Suprapubic skin (tissue), 4 donors: ENCODE measurements around the gene UNC5B. TPM values are rescaled to one million over a fixed set of nuclear protein-coding genes. Genes with fewer than 3 reads are reported as not detected.

Experiments
- DNase-seq, 2 donors: peaks; one replicate each; pipeline ENCODE4 v3.0.0-alpha.2; 2019; ENCODE audit warnings: low spot score in 2 of 2
- H3K27ac ChIP-seq: fragments of 200-600 bp; sonication (generic); one replicate; pipeline ENCODE4 v1.5.1; 2019
- H3K27me3 ChIP-seq: fragments of 200-600 bp; sonication (generic); one replicate; pipeline ENCODE4 v1.5.1; 2019
- H3K36me3 ChIP-seq: fragments of 200-600 bp; sonication (generic); one replicate; pipeline ENCODE4 v1.5.1; 2019
- H3K4me1 ChIP-seq: fragments of 200-600 bp; sonication (generic); one replicate; pipeline ENCODE4 v1.5.1; 2019
- H3K4me3 ChIP-seq: fragments of 200-600 bp; sonication (generic); one replicate; pipeline ENCODE4 v1.5.1; 2019; ENCODE audit warnings: mild to moderate bottlenecking
- H3K9me3 ChIP-seq: fragments of 200-600 bp; sonication (generic); one replicate; pipeline ENCODE4 v1.5.1; 2019
- EP300 ChIP-seq: sonication (generic); formaldehyde crosslinking; IDR thresholded peaks from one replicate; pipeline ENCODE4 v1.6.1; 2017; ENCODE audit warnings: antibody characterized with exemption
- POLR2A ChIP-seq, 2 donors: fragments of 450-650 bp; IDR thresholded peaks; one replicate each; pipeline ENCODE4 v1.6.1; 2017; ENCODE audit warnings: antibody characterized with exemption in 2 of 2, mild to moderate bottlenecking in 2 of 2, moderate library complexity in 2 of 2
- POLR2AphosphoS5 ChIP-seq, 3 donors: sonication (generic); formaldehyde crosslinking; IDR thresholded peaks; one replicate each; pipeline ENCODE4 v1.6.1; 2017; ENCODE audit warnings: antibody characterized with exemption in 3 of 3
- WGBS: methylation state at CpG from one replicate; pipeline ENCODE4 v1.1.5; 2018; 5-methylcytosine and 5-hydroxymethylcytosine counted together
- total RNA-seq, 4 donors: library from RNA; depleted of rRNA; stranded (reverse); fragments of >200 nt; gene quantifications; one replicate each; pipeline ENCODE4 v1.1.0, GENCODE V29; 2016
- TF ChIP-seq, protein P1 (sequence below), 2 donors: fragments of 200-600 bp in 1 of 2; fragments of 450-650 bp in 1 of 2; sonication (generic) in 1 of 2; IDR thresholded peaks; one replicate each; pipeline ENCODE4 v1.5.1; 2016 to 2019; ENCODE audit warnings: antibody characterized with exemption in 2 of 2, mild to moderate bottlenecking in 1 of 2, moderate library complexity in 1 of 2

The UNC5B gene
- total RNA-seq, 4 donors from 2014 or later: 7.2 to 45.7 (median 14.7) TPM

GRCh38 chr10:71292624-71293445 lies 80.5 kb downstream of the UNC5B start:
- Histone ChIP-seq H3K36me3 (peaks cover 6% of the 10 kb centered on the region), H3K27me3 (no peaks in the 10 kb centered on the region), H3K4me1 (peaks cover 24% of the 10 kb centered on the region), H3K4me3 (no peak overlapping the region), H3K27ac (no peak overlapping the region), H3K9me3 (no peaks in the 10 kb centered on the region)
- TF ChIP-seq POLR2A (IDR thresholded peaks at IDR 0.05): no peak
- DNase-seq: no peak
- WGBS: 71% methylated on average over 9 of the region's 10 CpGs

DNA sequence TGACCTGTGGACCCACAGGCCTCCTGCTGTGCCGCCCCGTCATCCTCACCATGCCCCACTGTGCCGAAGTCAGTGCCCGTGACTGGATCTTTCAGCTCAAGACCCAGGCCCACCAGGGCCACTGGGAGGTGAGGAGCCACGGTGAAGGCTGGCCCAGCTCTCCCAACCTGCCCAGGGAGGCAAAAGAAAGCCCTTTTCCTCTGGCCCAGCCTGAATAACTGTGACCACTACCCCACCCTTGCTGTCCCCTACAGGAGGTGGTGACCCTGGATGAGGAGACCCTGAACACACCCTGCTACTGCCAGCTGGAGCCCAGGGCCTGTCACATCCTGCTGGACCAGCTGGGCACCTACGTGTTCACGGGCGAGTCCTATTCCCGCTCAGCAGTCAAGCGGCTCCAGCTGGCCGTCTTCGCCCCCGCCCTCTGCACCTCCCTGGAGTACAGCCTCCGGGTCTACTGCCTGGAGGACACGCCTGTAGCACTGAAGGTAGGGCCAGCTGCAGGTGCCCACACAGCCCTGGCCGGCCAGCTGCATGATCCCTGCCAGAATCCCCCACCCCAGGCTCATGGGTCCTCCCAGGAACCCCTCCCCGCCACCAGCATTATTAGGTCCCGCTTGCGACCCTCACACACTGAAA lies 81.2 kb downstream of the UNC5B start:
- Histone ChIP-seq H3K4me3 (no peak overlapping the region), H3K36me3 (peaks cover 4% of the 10 kb centered on the region), H3K27me3 (no peaks in the 10 kb centered on the region), H3K27ac (no peak overlapping the region), H3K4me1 (peaks cover 24% of the 10 kb centered on the region), H3K9me3 (no peaks in the 10 kb centered on the region)
- no peak for DNase-seq
- 76% methylated on average over 5 of the region's 19 CpGs for WGBS
- TF ChIP-seq POLR2A (IDR thresholded peaks at IDR 0.05) (no peak), POLR2AphosphoS5 (IDR thresholded peaks at IDR 0.05) (no peak), EP300 (no peak)
- TF ChIP-seq, protein P1, sequence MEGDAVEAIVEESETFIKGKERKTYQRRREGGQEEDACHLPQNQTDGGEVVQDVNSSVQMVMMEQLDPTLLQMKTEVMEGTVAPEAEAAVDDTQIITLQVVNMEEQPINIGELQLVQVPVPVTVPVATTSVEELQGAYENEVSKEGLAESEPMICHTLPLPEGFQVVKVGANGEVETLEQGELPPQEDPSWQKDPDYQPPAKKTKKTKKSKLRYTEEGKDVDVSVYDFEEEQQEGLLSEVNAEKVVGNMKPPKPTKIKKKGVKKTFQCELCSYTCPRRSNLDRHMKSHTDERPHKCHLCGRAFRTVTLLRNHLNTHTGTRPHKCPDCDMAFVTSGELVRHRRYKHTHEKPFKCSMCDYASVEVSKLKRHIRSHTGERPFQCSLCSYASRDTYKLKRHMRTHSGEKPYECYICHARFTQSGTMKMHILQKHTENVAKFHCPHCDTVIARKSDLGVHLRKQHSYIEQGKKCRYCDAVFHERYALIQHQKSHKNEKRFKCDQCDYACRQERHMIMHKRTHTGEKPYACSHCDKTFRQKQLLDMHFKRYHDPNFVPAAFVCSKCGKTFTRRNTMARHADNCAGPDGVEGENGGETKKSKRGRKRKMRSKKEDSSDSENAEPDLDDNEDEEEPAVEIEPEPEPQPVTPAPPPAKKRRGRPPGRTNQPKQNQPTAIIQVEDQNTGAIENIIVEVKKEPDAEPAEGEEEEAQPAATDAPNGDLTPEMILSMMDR (IDR thresholded peaks at IDR 0.05): no peak

DNA sequence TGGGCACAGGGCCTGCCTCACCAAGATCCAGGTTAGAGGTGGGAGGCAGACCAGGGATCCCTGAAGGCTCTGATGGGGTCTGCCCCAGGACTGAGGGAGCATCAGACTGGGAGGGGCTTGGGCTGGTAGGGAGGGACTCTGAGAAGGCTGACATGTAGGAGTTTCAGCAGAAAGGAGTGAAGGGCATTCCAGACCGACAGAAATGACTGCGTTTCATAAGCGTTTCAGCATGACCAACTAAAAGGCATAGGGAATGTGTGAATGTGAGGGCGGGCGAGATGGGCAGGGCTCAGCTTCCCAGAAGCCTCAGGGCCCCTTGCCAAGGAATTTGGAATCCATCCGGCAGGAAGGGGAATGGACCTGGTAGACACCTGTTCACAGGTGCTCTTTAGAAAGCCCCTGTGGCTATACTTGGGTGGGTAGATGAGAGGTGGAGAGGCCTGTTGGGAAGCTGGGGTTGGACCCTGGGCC lies 81.8 kb downstream of the UNC5B start:
- H3K27me3 ChIP-seq: no peaks in the 10 kb centered on the region
- DNase-seq: no peak
- H3K4me3 ChIP-seq: no peak overlapping the region
- H3K4me1 ChIP-seq: peaks cover 24% of the 10 kb centered on the region
- 55% methylated on average over 6 of the region's 6 CpGs for WGBS
- no peak overlapping the region for H3K27ac ChIP-seq
- peaks cover 2% of the 10 kb centered on the region for H3K36me3 ChIP-seq
- no peak for TF ChIP-seq POLR2A (IDR thresholded peaks at IDR 0.05)
- TF ChIP-seq, protein P1 (IDR thresholded peaks at IDR 0.05): no peak
- TF ChIP-seq EP300: no peak
- no peak for TF ChIP-seq POLR2AphosphoS5 (IDR thresholded peaks at IDR 0.05)
- H3K9me3 ChIP-seq: no peaks in the 10 kb centered on the region

GRCh38 chr10:71294856-71295255 lies 82.5 kb downstream of the UNC5B start:
- Histone ChIP-seq H3K4me3 (no peak overlapping the region), H3K4me1 (peaks cover 25% of the 10 kb centered on the region), H3K27me3 (no peaks in the 10 kb centered on the region), H3K9me3 (no peaks in the 10 kb centered on the region), H3K36me3 (peaks cover 2% of the 10 kb centered on the region), H3K27ac (no peak overlapping the region)
- 90% methylated on average over 4 of the region's 4 CpGs for WGBS
- DNase-seq: no peak
- TF ChIP-seq POLR2AphosphoS5 (IDR thresholded peaks at IDR 0.05) (no peak), EP300 (no peak), POLR2A (IDR thresholded peaks at IDR 0.05) (no peak)
- TF ChIP-seq, protein P1 (IDR thresholded peaks at IDR 0.05): no peak

DNA sequence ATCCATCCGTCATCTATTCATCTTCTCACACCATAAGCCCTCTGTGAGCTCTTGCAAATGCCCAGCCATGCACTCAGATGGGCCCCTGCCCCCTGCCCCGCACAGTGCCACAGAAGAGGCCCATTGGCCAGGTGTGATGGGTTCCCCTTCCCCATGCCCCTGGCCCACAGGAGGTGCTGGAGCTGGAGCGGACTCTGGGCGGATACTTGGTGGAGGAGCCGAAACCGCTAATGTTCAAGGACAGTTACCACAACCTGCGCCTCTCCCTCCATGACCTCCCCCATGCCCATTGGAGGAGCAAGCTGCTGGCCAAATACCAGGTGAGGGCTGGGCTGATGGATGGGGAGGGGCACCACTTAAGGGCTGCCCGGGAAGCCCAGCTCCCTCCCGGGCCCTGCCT lies 83.3 kb downstream of the UNC5B start:
- no peaks in the 10 kb centered on the region for H3K27me3 ChIP-seq
- WGBS: 90% methylated on average over 9 of the region's 9 CpGs
- H3K27ac ChIP-seq: no peak overlapping the region
- DNase-seq: no peak
- no peak overlapping the region for H3K4me3 ChIP-seq
- no peaks in the 10 kb centered on the region for H3K9me3 ChIP-seq
- H3K36me3 ChIP-seq: peaks cover 2% of the 10 kb centered on the region
- TF ChIP-seq EP300: no peak
- TF ChIP-seq POLR2A (IDR thresholded peaks at IDR 0.05): no peak
- TF ChIP-seq, protein P1 (IDR thresholded peaks at IDR 0.05): no peak
- TF ChIP-seq POLR2AphosphoS5 (IDR thresholded peaks at IDR 0.05): no peak
- peaks cover 31% of the 10 kb centered on the region for H3K4me1 ChIP-seq
